SK-N-SH treated with all-trans-retinoic acid at 6 μM for 48 hours (cell line): Measurements from ENCODE around the gene KCMF1.

Source experiments
- ATAC-seq: fragments of 200-7000 bp; cut with Tn5 transposase; 3 replicates; pipeline ENCODE4 v1.9.1; 2020; ENCODE audit warnings: mild to moderate bottlenecking, moderate library complexity
- ARNTL ChIP-seq: fragments of 450-650 bp; formaldehyde crosslinking; IDR thresholded peaks from 2 replicates; pipeline ENCODE4 v1.5.0; 2020; ENCODE audit warnings: low read depth, mild to moderate bottlenecking, moderate library complexity, borderline replicate concordance
- BACH2 ChIP-seq: fragments of 250-450 bp; sonication (Bioruptor Pico); IDR thresholded peaks from 2 replicates; pipeline ENCODE4 v1.9.0; 2021; ENCODE audit warnings: mild to moderate bottlenecking, borderline replicate concordance
- CREB5 ChIP-seq: fragments of 250-450 bp; sonication (Bioruptor Pico); IDR thresholded peaks from 2 replicates; pipeline ENCODE4 v1.5.1; 2020; ENCODE audit warnings: low read depth, mild to moderate bottlenecking, moderate library complexity
- CSDC2 ChIP-seq: fragments of 250-450 bp; sonication (Bioruptor Pico); IDR thresholded peaks from 2 replicates; pipeline ENCODE4 v1.5.0; 2020; ENCODE audit warnings: mild to moderate bottlenecking, moderate library complexity
- ESRRG ChIP-seq: fragments of 250-450 bp; sonication (Bioruptor Pico); IDR thresholded peaks from 2 replicates; pipeline ENCODE4 v1.6.1; 2021; ENCODE audit warnings: mild to moderate bottlenecking
- GLIS3 ChIP-seq: fragments of 250-450 bp; sonication (Bioruptor Pico); IDR thresholded peaks from 2 replicates; pipeline ENCODE4 v1.5.0; 2020; ENCODE audit warnings: mild to moderate bottlenecking, moderate library complexity
- ISL1 ChIP-seq: fragments of 250-450 bp; sonication (Bioruptor Pico); IDR thresholded peaks from 2 replicates; pipeline ENCODE4 v2.1.2; 2022; ENCODE audit warnings: mild to moderate bottlenecking, moderate library complexity
- OSR1 ChIP-seq: fragments of 250-450 bp; sonication (Bioruptor Pico); IDR thresholded peaks from 2 replicates; pipeline ENCODE4 v1.8.0; 2022; ENCODE audit warnings: moderate library complexity, mild to moderate bottlenecking, inconsistent platforms
- PATZ1 ChIP-seq: fragments of 250-450 bp; sonication (Bioruptor Pico); IDR thresholded peaks from 2 replicates; pipeline ENCODE4 v1.8.0; 2020; ENCODE audit warnings: mild to moderate bottlenecking, moderate library complexity, borderline replicate concordance
- PPARA ChIP-seq: fragments of 250-450 bp; sonication (Bioruptor Pico); IDR thresholded peaks from 2 replicates; pipeline ENCODE4 v1.5.0; 2020; ENCODE audit warnings: mild to moderate bottlenecking, borderline replicate concordance
- RARB ChIP-seq: fragments of 250-450 bp; sonication (Bioruptor Pico); IDR thresholded peaks from 2 replicates; pipeline ENCODE4 v1.8.0; 2021; ENCODE audit warnings: mild to moderate bottlenecking, moderate library complexity
- SNAI2 ChIP-seq: fragments of 250-450 bp; sonication (Bioruptor Pico); IDR thresholded peaks from 2 replicates; pipeline ENCODE4 v1.5.0; 2020; ENCODE audit warnings: mild to moderate bottlenecking, moderate library complexity
- TCF4 ChIP-seq: fragments of 250-450 bp; sonication (Bioruptor Pico); IDR thresholded peaks from 2 replicates; pipeline ENCODE4 v1.8.0; 2021; ENCODE audit warnings: mild to moderate bottlenecking, moderate library complexity, borderline replicate concordance
- TOX ChIP-seq: fragments of 250-450 bp; sonication (Bioruptor Pico); IDR thresholded peaks from 2 replicates; pipeline ENCODE4 v1.8.0; 2021; ENCODE audit warnings: mild to moderate bottlenecking, moderate library complexity, borderline replicate concordance
- TSHZ2 ChIP-seq: fragments of 250-450 bp; sonication (Bioruptor Pico); IDR thresholded peaks from 2 replicates; pipeline ENCODE4 v1.5.0; 2020; ENCODE audit warnings: mild to moderate bottlenecking, moderate library complexity
- ZC3H10 ChIP-seq: fragments of 250-450 bp; sonication (Bioruptor Pico); IDR thresholded peaks from 2 replicates; pipeline ENCODE4 v1.5.1; 2021; ENCODE audit warnings: mild to moderate bottlenecking, moderate library complexity
- ZFP3 ChIP-seq: fragments of 250-450 bp; sonication (Bioruptor Pico); IDR thresholded peaks from 2 replicates; pipeline ENCODE4 v1.5.0; 2020; ENCODE audit warnings: mild to moderate bottlenecking, moderate library complexity
- ZNF565 ChIP-seq: fragments of 450-650 bp; formaldehyde crosslinking; conservative IDR thresholded peaks from 2 replicates; pipeline ENCODE4 v1.5.0; 2020; ENCODE audit warnings: low read depth, mild to moderate bottlenecking, moderate library complexity
- ZNF70 ChIP-seq: fragments of 450-650 bp; formaldehyde crosslinking; IDR thresholded peaks from 2 replicates; pipeline ENCODE4 v1.5.0; 2020; ENCODE audit warnings: mild to moderate bottlenecking, moderate library complexity
- ZNF8 ChIP-seq: fragments of 450-650 bp; formaldehyde crosslinking; IDR thresholded peaks from 2 replicates; pipeline ENCODE4 v1.5.0; 2020; ENCODE audit warnings: mild to moderate bottlenecking, moderate library complexity
- TF ChIP-seq, protein P1 (sequence below): fragments of 250-450 bp; sonication (Bioruptor Pico); IDR thresholded peaks from 2 replicates; pipeline ENCODE4 v1.5.1; 2021; ENCODE audit warnings: mild to moderate bottlenecking, moderate library complexity

The KCMF1 gene

GRCh38 chr2:84980263-84980983 is 9.5 kb downstream of the KCMF1 start:
- TF ChIP-seq OSR1 (CRISPR knock-in tag) (no peak), ZNF565 (CRISPR knock-in tag) (no peak), GLIS3 (CRISPR knock-in tag) (no peak), PATZ1 (CRISPR knock-in tag) (no peak), ZC3H10 (CRISPR knock-in tag) (no peak), SNAI2 (CRISPR knock-in tag) (no peak), ZNF70 (CRISPR knock-in tag) (no peak), ZFP3 (CRISPR knock-in tag) (no peak), TCF4 (CRISPR knock-in tag) (no peak), BACH2 (CRISPR knock-in tag) (no peak), ESRRG (CRISPR knock-in tag) (no peak), ISL1 (CRISPR knock-in tag) (no peak), CREB5 (CRISPR knock-in tag) (no peak), ZNF8 (CRISPR knock-in tag) (no peak), ARNTL (CRISPR knock-in tag) (no peak), CSDC2 (CRISPR knock-in tag) (no peak), RARB (no peak), TOX (CRISPR knock-in tag) (no peak)
- TF ChIP-seq, protein P1, sequence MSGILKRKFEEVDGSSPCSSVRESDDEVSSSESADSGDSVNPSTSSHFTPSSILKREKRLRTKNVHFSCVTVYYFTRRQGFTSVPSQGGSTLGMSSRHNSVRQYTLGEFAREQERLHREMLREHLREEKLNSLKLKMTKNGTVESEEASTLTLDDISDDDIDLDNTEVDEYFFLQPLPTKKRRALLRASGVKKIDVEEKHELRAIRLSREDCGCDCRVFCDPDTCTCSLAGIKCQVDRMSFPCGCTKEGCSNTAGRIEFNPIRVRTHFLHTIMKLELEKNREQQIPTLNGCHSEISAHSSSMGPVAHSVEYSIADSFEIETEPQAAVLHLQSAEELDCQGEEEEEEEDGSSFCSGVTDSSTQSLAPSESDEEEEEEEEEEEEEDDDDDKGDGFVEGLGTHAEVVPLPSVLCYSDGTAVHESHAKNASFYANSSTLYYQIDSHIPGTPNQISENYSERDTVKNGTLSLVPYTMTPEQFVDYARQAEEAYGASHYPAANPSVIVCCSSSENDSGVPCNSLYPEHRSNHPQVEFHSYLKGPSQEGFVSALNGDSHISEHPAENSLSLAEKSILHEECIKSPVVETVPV (CRISPR knock-in tag), result no peak
- peak; percentile 39; the same call in 2 of the 3 replicates for ATAC-seq

DNA sequence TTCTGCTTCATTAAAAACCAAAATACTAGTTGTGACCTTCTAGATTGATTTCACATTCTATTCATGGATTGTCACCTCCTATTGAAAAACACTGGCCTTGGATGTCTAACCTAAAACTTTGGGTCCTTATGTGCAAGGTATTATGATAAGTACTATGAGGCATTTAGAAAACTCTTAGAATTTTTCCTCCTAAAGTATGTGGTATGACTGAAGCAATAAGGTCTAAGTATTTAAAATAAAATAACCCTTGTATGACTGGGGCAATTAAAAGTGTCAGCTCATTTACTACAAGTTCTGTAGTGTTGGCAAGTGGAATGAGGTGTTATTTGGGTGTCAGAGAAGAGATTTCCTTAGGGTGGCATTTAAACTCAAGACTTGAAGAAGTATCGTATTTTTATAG is 15.1 kb downstream of the KCMF1 start:
- ATAC-seq, result no peak
- TF ChIP-seq ARNTL (CRISPR knock-in tag), result no peak
- no peak for TF ChIP-seq ZNF70 (CRISPR knock-in tag)
- no peak for TF ChIP-seq ESRRG (CRISPR knock-in tag)
- TF ChIP-seq TSHZ2 (CRISPR knock-in tag), result no peak
- TF ChIP-seq BACH2 (CRISPR knock-in tag), result no peak
- TF ChIP-seq RARB, result no peak
- TF ChIP-seq ISL1 (CRISPR knock-in tag), result no peak
- no peak for TF ChIP-seq PATZ1 (CRISPR knock-in tag)
- TF ChIP-seq CREB5 (CRISPR knock-in tag), result no peak
- no peak for TF ChIP-seq ZC3H10 (CRISPR knock-in tag)
- no peak for TF ChIP-seq ZFP3 (CRISPR knock-in tag)
- no peak for TF ChIP-seq PPARA
- no peak for TF ChIP-seq TOX (CRISPR knock-in tag)
